ENCODE results near the gene MDN1.

MDN1 gene

GRCh38 chr6:89807581-89807980 lies 12.0 kb downstream of the MDN1 start:
- ATAC-seq (ENCODE audit: insufficient read depth, low read depth) = no peak
- Histone ChIP-seq H3K79me2 (ENCODE audit: insufficient read depth, low read length) (peaks cover 85% of the 10 kb centered on the region), H3K9ac (ENCODE audit: low read depth, low read length) (no peak overlapping the region), H3K4me2 (ENCODE audit: insufficient read depth, low read length) (no peak overlapping the region), H3K36me3 (ENCODE audit: insufficient read depth, low read length) (peaks cover 9% of the 10 kb centered on the region; the same call in 1 of the 2 replicates), H3K4me1 (ENCODE audit: insufficient read depth, low read length) (no peaks in the 10 kb centered on the region), H4K20me1 (ENCODE audit: insufficient read depth, low read length) (peaks cover 9% of the 10 kb centered on the region; the same call in 1 of the 2 replicates), H3K4me3 (ENCODE audit: low read depth in 1 of 2, low read length in 2 of 2) (no peak overlapping the region), H3K27ac (ENCODE audit: low read length) (no peak overlapping the region), H3K9me3 (ENCODE audit: insufficient read depth, low read length, severe bottlenecking) (no peaks in the 10 kb centered on the region), H2AFZ (ENCODE audit: low read depth, low read length) (no peak overlapping the region), H3K27me3 (ENCODE audit: insufficient read depth, low read length, poor library complexity) (no peaks in the 10 kb centered on the region)
- no peak for TF ChIP-seq EZH2 (IDR thresholded peaks at IDR 0.05; ENCODE audit: borderline replicate concordance, low read depth, low read length, severe bottlenecking)
- TF ChIP-seq CTCF (IDR thresholded peaks at IDR 0.05; ENCODE audit: borderline replicate concordance, extremely low read depth, low read length, poor library complexity, severe bottlenecking) = no peak
- no peak for DNase-seq

- Histone ChIP-seq H3K36me3 (ENCODE audit: insufficient read depth, low read length) (peaks cover 24% of the 10 kb centered on the region), H3K27me3 (ENCODE audit: insufficient read depth, low read length, poor library complexity) (no peaks in the 10 kb centered on the region), H3K9ac (ENCODE audit: low read depth, low read length) (no peak overlapping the region), H3K9me3 (ENCODE audit: insufficient read depth, low read length, severe bottlenecking) (no peaks in the 10 kb centered on the region), H3K79me2 (ENCODE audit: insufficient read depth, low read length) (peaks cover 69% of the 10 kb centered on the region), H3K4me2 (ENCODE audit: insufficient read depth, low read length) (no peak overlapping the region), H3K27ac (ENCODE audit: low read length) (no peak overlapping the region), H4K20me1 (ENCODE audit: insufficient read depth, low read length) (peaks cover 3% of the 10 kb centered on the region; the same call in 1 of the 2 replicates), H2AFZ (ENCODE audit: low read depth, low read length) (no peak overlapping the region), H3K4me1 (ENCODE audit: insufficient read depth, low read length) (no peaks in the 10 kb centered on the region), H3K4me3 (ENCODE audit: low read depth in 1 of 2, low read length in 2 of 2) (no peak overlapping the region)
- TF ChIP-seq CTCF (IDR thresholded peaks at IDR 0.05; ENCODE audit: borderline replicate concordance, extremely low read depth, low read length, poor library complexity, severe bottlenecking) = no peak
- no peak for TF ChIP-seq EZH2 (IDR thresholded peaks at IDR 0.05; ENCODE audit: borderline replicate concordance, low read depth, low read length, severe bottlenecking)
- ATAC-seq (ENCODE audit: insufficient read depth, low read depth) = no peak
- no peak for DNase-seq
Measured at GRCh38 chr6:89805814-89806371, 13.7 kb downstream of the MDN1 start.

GRCh38 chr6:89803271-89803670 lies 16.3 kb downstream of the MDN1 start:
- no peaks in the 10 kb centered on the region; the same call in 1 of the 2 replicates for H4K20me1 ChIP-seq (ENCODE audit: insufficient read depth, low read length)
- no peak overlapping the region for H2AFZ ChIP-seq (ENCODE audit: low read depth, low read length)
- ATAC-seq (ENCODE audit: insufficient read depth, low read depth) (no peak), DNase-seq (no peak)
- TF ChIP-seq CTCF (IDR thresholded peaks at IDR 0.05; ENCODE audit: borderline replicate concordance, extremely low read depth, low read length, poor library complexity, severe bottlenecking) = no peak
- no peak for TF ChIP-seq EZH2 (IDR thresholded peaks at IDR 0.05; ENCODE audit: borderline replicate concordance, low read depth, low read length, severe bottlenecking)
- no peak overlapping the region for H3K4me3 ChIP-seq (ENCODE audit: low read depth in 1 of 2, low read length in 2 of 2)
- no peaks in the 10 kb centered on the region for H3K9me3 ChIP-seq (ENCODE audit: insufficient read depth, low read length, severe bottlenecking)
- no peak overlapping the region for H3K4me2 ChIP-seq (ENCODE audit: insufficient read depth, low read length)
- no peaks in the 10 kb centered on the region for H3K4me1 ChIP-seq (ENCODE audit: insufficient read depth, low read length)
- no peak overlapping the region for H3K9ac ChIP-seq (ENCODE audit: low read depth, low read length)
- H3K36me3 ChIP-seq (ENCODE audit: insufficient read depth, low read length) = peaks cover 46% of the 10 kb centered on the region
- peaks cover 43% of the 10 kb centered on the region for H3K79me2 ChIP-seq (ENCODE audit: insufficient read depth, low read length)
- H3K27me3 ChIP-seq (ENCODE audit: insufficient read depth, low read length, poor library complexity) = no peaks in the 10 kb centered on the region
- H3K27ac ChIP-seq (ENCODE audit: low read length) = no peak overlapping the region

Measured in DND-41 (cell line).